Measurements from ENCODE around the gene GRID1. TPM values are rescaled to one million over a fixed set of nuclear protein-coding genes. Genes with fewer than 3 reads are reported as not detected.

GRID1 gene
- total RNA-seq, 2 donors from 2014 or later = 0.37 to 0.67 TPM

GRCh38 chr10:86335257-86335656 lies 31.3 kb downstream of the GRID1 start:
- no peak for TF ChIP-seq CTCF (IDR thresholded peaks at IDR 0.05)
- H3K27me3 ChIP-seq = no peaks in the 10 kb centered on the region
- H3K27ac ChIP-seq = no peak overlapping the region
- DNase-seq (ENCODE audit: low spot score) = no peak
- H3K4me3 ChIP-seq = no peak overlapping the region
- H3K9me3 ChIP-seq = no peaks in the 10 kb centered on the region
- no peaks in the 10 kb centered on the region for H3K4me1 ChIP-seq
- no peaks in the 10 kb centered on the region for H3K36me3 ChIP-seq

GRCh38 chr10:86334488-86335085 lies 32.0 kb downstream of the GRID1 start:
- Histone ChIP-seq H3K4me1 (no peaks in the 10 kb centered on the region), H3K27ac (no peak overlapping the region), H3K4me3 (no peak overlapping the region), H3K9me3 (no peaks in the 10 kb centered on the region), H3K36me3 (no peaks in the 10 kb centered on the region), H3K27me3 (no peaks in the 10 kb centered on the region)
- no peak for TF ChIP-seq CTCF (IDR thresholded peaks at IDR 0.05)
- DNase-seq (ENCODE audit: low spot score) = no peak

- Histone ChIP-seq H3K4me1 (no peaks in the 10 kb centered on the region), H3K4me3 (no peak overlapping the region), H3K27ac (no peak overlapping the region), H3K9me3 (no peaks in the 10 kb centered on the region), H3K36me3 (no peaks in the 10 kb centered on the region), H3K27me3 (no peaks in the 10 kb centered on the region)
- no peak for TF ChIP-seq CTCF (IDR thresholded peaks at IDR 0.05)
- no peak for DNase-seq (ENCODE audit: low spot score)
Measured at GRCh38 chr10:86333826-86334487, 32.6 kb downstream of the GRID1 start.

- no peak for TF ChIP-seq CTCF (IDR thresholded peaks at IDR 0.05)
- Histone ChIP-seq H3K36me3 (no peaks in the 10 kb centered on the region), H3K27ac (no peak overlapping the region), H3K4me3 (no peak overlapping the region), H3K4me1 (no peaks in the 10 kb centered on the region), H3K27me3 (no peaks in the 10 kb centered on the region), H3K9me3 (no peaks in the 10 kb centered on the region)
- DNase-seq (ENCODE audit: low spot score) = no peak
Measured at GRCh38 chr10:86331861-86332260, 34.7 kb downstream of the GRID1 start.

- Histone ChIP-seq H3K4me1 (no peaks in the 10 kb centered on the region), H3K4me3 (no peak overlapping the region), H3K27ac (no peak overlapping the region), H3K9me3 (no peaks in the 10 kb centered on the region), H3K27me3 (no peaks in the 10 kb centered on the region), H3K36me3 (no peaks in the 10 kb centered on the region)
- TF ChIP-seq CTCF (IDR thresholded peaks at IDR 0.05) = no peak
- no peak for DNase-seq (ENCODE audit: low spot score)
Measured at GRCh38 chr10:86330778-86331763, 35.5 kb downstream of the GRID1 start.
